Measurements from ENCODE around the gene GPR143.

DNA sequence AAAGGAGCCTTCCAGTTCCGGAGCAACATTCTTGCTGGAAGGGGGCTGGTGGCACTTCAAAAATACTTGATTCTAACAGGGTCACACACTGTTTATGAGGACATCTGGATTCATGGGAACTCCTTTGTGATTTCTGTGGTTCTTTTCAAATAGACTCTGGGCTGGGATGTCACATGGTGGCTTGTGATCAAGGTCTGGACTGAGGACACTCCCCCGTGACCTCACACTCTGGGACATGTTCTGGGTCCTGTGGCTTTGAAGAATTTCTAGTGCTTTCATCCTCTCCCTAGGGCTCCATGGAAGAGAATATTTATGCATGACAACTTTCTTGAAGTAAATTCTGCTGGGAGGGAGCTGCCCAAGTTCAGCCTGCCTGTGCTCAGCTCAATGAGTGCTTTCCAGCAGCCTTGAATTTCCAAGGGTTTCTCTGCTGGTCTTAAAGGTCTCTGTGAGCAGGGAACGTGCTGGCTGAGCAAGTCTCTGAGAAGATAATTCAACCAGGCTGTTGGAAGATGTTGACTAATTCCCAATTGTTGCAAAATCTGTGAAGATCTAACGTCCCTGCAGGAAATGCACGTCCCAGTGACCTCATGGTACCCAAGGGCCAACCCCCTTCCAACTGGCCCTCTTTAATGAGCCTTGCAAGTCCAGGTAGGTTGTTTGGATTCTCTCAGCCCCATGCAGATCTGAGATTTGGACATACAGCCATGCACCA is 36.3 kb downstream of the GPR143 start:
- TF ChIP-seq POLR2A (IDR thresholded peaks at IDR 0.05; ENCODE audit: extremely low read depth, insufficient read length), result no peak
- TF ChIP-seq, protein P1, sequence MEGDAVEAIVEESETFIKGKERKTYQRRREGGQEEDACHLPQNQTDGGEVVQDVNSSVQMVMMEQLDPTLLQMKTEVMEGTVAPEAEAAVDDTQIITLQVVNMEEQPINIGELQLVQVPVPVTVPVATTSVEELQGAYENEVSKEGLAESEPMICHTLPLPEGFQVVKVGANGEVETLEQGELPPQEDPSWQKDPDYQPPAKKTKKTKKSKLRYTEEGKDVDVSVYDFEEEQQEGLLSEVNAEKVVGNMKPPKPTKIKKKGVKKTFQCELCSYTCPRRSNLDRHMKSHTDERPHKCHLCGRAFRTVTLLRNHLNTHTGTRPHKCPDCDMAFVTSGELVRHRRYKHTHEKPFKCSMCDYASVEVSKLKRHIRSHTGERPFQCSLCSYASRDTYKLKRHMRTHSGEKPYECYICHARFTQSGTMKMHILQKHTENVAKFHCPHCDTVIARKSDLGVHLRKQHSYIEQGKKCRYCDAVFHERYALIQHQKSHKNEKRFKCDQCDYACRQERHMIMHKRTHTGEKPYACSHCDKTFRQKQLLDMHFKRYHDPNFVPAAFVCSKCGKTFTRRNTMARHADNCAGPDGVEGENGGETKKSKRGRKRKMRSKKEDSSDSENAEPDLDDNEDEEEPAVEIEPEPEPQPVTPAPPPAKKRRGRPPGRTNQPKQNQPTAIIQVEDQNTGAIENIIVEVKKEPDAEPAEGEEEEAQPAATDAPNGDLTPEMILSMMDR (IDR thresholded peaks at IDR 0.05; ENCODE audit: low read depth, low read length), result no peak
- no peak for TF ChIP-seq MYC (IDR thresholded peaks at IDR 0.05; ENCODE audit: low read depth, low read length)

All from NB4 (cell line).